ENCODE measurements around the gene KRTAP4-6.
"Not testable (repeated sequence)": the region's sequence is repeated elsewhere in the genome, so short reads cannot be mapped to it uniquely, and the experiment has no call there.

KRTAP4-6 gene

DNA sequence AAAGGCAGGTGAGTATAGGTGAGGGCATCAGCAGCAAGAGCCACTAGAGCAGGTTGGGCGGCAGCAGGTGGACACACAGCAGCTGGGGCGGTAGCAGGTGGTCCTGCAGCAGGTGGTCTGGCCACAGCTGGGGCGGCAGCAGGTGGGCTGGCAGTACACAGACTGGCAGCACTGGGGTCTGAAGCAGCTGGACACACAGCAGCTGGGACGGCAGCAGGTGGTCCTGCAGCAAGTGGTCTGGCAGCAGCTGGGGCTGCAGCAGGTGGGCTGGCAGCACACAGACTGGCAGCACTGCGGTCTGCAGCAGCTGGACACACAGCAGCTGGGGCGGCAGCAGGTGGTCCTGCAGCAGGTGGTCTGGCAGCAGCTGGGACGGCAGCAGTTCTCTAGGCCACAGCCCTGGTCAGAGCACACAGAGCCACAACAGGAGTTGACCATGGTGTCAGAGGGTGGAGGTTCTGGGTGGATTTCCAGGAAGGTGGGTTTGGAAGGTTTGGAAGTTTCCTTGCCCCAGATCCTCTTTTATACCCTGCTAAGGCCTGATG, 37.5 kb upstream of the KRTAP4-6 start, which contains the start of gene KRTAP4-2:
KRTAP4-2 (minus strand) TSS at position 495 of the 545 bp plus-strand sequence; CDS start at position 438, 57 bp downstream.
- DNase-seq (ENCODE audit: low read depth) = no peak
- H3K4me3 ChIP-seq (ENCODE audit: low read length) = no peak within 1 kb of the TSS
- TF ChIP-seq, protein P1, sequence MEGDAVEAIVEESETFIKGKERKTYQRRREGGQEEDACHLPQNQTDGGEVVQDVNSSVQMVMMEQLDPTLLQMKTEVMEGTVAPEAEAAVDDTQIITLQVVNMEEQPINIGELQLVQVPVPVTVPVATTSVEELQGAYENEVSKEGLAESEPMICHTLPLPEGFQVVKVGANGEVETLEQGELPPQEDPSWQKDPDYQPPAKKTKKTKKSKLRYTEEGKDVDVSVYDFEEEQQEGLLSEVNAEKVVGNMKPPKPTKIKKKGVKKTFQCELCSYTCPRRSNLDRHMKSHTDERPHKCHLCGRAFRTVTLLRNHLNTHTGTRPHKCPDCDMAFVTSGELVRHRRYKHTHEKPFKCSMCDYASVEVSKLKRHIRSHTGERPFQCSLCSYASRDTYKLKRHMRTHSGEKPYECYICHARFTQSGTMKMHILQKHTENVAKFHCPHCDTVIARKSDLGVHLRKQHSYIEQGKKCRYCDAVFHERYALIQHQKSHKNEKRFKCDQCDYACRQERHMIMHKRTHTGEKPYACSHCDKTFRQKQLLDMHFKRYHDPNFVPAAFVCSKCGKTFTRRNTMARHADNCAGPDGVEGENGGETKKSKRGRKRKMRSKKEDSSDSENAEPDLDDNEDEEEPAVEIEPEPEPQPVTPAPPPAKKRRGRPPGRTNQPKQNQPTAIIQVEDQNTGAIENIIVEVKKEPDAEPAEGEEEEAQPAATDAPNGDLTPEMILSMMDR (conservative IDR thresholded peaks at IDR 0.05; ENCODE audit: low read depth, low read length) = no peak

DNA sequence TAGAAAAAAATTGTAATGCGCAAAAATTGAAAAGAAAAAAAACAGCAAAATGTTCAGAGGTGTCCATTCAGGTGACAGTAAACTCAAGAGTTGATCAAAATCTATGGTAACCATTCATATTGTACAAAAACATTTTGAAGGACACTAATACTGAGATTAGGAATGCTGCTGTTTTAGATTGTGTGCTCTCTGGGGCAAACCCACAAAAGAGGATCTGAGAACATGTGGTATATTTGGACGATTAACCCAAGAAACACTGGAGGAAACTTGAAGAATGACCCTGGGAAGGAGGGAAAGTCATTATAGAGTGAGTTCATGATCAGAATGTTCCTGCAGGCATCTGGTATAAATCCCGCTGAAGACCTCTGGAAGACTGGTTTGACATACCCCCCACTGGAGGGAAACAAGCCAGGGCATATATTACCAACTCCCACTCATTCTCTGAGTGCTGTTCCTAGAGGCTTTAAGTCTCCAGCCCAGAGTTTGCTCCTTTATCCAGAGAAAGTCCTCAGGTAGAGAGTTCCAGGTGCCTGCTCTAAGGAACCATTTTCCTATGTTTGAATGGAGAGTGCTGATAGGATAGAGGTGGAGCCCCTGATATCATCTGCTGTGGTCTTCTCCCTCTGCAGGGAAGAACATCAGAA, 36.5 kb upstream of the KRTAP4-6 start:
- H3K4me3 ChIP-seq (ENCODE audit: low read length) = no peak overlapping the region
- DNase-seq (ENCODE audit: low read depth) = no peak
- TF ChIP-seq, protein P1 (conservative IDR thresholded peaks at IDR 0.05; ENCODE audit: low read depth, low read length) = no peak

DNA sequence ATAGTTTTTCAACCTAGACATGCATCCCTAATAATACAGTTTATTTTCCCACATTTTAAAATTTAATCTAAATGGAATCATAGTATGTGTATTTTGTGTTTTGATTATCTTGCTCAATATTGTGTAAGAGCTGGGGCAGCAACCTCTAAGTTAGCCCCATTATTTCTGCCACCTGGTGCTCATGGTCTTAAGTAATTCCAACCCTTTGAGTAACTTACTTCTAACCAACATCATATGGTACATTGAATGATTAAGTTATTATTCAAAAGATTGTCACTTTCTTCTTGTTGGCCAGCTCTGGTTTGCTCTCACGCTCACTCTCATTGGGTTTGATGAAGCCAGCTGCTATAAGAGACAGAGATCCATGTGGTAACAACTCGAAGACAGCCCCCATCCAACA, 31.5 kb upstream of the KRTAP4-6 start:
- TF ChIP-seq, protein P1 (conservative IDR thresholded peaks at IDR 0.05; ENCODE audit: low read depth, low read length) = no peak
- no peak overlapping the region for H3K4me3 ChIP-seq (ENCODE audit: low read length)
- no peak for DNase-seq (ENCODE audit: low read depth)

DNA sequence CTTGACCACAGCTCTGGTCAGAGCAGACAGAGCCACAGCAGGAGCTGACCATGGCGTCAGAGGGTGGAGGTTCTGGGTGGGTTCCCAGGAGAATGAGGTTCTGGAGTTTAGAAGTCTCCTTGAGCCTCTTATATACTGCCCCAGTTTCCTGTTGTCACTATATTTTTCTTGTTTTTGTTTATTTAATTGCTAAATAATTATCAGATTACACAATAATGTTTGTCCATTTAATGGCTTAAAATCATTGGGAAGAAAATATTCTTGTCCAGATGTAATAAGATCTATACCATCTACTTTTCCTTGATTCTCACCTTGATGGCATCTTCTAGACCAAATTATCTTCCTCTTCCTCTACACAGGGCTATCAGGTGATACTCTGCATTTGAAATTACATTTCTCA, 27.8 kb upstream of the KRTAP4-6 start, which contains the start of gene KRTAP4-3:
KRTAP4-3 (minus strand) TSS at position 101 of the 400 bp plus-strand sequence; CDS start at position 52, 49 bp downstream.
- H3K4me3 ChIP-seq (ENCODE audit: low read length) = no peak within 1 kb of the TSS
- no peak for DNase-seq (ENCODE audit: low read depth)
- TF ChIP-seq, protein P1 (conservative IDR thresholded peaks at IDR 0.05; ENCODE audit: low read depth, low read length) = no peak

DNA sequence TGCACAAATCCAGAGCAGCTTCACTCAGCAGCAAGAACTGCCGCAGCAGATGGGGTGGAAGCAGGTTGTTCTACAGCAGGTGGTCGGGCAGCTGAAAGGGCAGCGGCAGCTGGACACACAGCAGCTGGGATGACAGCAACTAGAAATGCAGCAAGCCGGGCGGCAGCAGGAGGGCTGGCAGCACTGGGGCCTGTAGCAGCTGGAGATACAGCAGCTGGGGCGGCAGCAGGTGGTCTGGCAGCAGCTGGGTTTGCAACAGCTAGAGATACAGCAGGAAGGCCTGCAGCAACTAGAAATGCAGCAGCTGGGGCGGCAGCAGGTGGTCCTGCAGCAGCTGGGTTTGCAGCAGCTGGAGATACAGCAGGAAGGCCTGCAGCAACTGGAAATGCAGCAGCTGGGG, 27.2 kb upstream of the KRTAP4-6 start:
- H3K4me3 ChIP-seq (ENCODE audit: low read length) = no peak overlapping the region
- TF ChIP-seq, protein P1 (conservative IDR thresholded peaks at IDR 0.05; ENCODE audit: low read depth, low read length) = no peak
- DNase-seq (ENCODE audit: low read depth) = no peak

DNA sequence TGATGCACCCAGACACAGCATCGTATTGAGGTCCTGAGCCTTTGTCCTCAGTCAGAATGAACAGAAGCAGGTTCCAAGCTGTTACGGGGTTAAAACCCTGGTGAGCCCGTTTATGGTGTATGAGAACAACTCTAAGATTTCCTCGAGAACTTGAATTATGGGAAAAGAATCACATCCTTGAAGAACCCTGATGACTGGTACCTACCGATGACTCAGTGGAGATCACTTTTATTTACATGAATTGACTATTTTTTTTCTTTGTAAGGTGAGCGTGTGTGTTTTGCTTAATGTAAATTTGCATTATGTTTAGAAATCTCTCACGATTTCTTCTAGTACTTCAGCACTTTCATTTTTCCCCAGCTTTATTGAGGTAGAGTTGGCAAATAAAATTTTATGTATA, 23.5 kb upstream of the KRTAP4-6 start:
- H3K4me3 ChIP-seq (ENCODE audit: low read length) = no peak overlapping the region
- no peak for DNase-seq (ENCODE audit: low read depth)
- TF ChIP-seq, protein P1 (conservative IDR thresholded peaks at IDR 0.05; ENCODE audit: low read depth, low read length) = no peak

DNA sequence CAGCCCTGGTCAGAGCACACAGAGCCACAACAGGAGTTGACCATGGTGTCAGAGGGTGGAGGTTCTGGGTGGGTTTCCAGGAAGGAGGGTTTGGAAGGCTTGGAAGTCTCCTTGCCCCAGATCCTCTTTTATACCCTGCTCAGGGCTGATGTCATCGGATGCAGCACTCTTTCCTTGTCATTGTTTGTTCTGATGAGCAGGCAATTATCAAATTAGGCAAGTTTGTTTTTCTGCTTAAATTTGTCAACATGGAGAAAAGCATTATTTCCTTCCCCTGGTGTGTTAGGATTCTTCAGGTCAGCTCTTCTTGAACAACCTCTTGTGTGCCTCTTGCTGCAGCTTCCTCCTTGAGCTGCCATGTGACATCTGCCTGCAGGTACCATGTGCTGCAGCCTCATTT, 20.3 kb upstream of the KRTAP4-6 start, which contains the start of gene KRTAP4-4:
KRTAP4-4 (minus strand) TSS at position 101 of the 400 bp plus-strand sequence; CDS start at position 44, 57 bp downstream.
- TF ChIP-seq, protein P1 (conservative IDR thresholded peaks at IDR 0.05; ENCODE audit: low read depth, low read length) = no peak
- no peak for DNase-seq (ENCODE audit: low read depth)
- H3K4me3 ChIP-seq (ENCODE audit: low read length) = no peak within 1 kb of the TSS

DNA sequence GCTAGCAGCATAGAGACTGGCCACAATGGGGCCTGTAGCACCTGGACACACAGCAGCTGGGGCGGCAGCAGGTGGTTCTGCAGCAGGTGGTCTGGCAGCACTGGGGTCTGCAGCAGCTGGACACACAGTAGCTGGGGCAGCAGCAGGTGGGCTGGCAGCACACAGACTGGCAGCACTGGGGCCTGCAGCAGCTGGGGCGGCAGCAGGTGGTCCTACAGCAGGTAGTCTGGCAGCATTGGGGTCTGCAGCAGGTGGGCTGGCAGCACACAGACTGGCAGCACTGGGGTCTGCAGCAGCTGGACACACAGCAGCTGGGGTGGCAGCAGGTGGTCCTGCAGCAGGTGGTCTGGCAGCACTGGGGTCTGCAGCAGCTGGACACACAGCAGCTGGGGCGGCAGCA, 19.8 kb upstream of the KRTAP4-6 start:
- DNase-seq (ENCODE audit: low read depth); H3K4me3 ChIP-seq (ENCODE audit: low read length): not testable (repeated sequence)
